HG02884 (cell line): ENCODE results near the gene ACP4.

Experiments
- ATAC-seq: cut with Tn5 transposase; IDR thresholded peaks from one replicate; pipeline ENCODE4 v1.9.1; 2021; ENCODE audit warnings: mild to moderate bottlenecking, moderate library complexity; ENCODE audit not compliant: unreplicated experiment

The ACP4 gene

GRCh38 chr19:50820549-50821247 lies 30.5 kb downstream of the ACP4 start:
- ATAC-seq: no peak

GRCh38 chr19:50821248-50821612 lies 31.0 kb downstream of the ACP4 start:
- ATAC-seq: no peak

- no peak for ATAC-seq
Observed at GRCh38 chr19:50821622-50822021, 31.4 kb downstream of the ACP4 start.

- no peak for ATAC-seq
Observed at GRCh38 chr19:50822661-50823208, 32.5 kb downstream of the ACP4 start.

GRCh38 chr19:50823389-50824042 lies 33.3 kb downstream of the ACP4 start, which contains the start of gene KLK1:
Gene KLK1, minus strand, starts transcription at chr19:50823787. Its CDS starts 39 bp downstream, at chr19:50823748.
- no peak for ATAC-seq

GRCh38 chr19:50826492-50827240 lies 36.5 kb downstream of the ACP4 start:
- ATAC-seq: no peak

- no peak for ATAC-seq
Observed at GRCh38 chr19:50827476-50827875, 37.3 kb downstream of the ACP4 start.

GRCh38 chr19:50829801-50830200 lies 39.6 kb downstream of the ACP4 start:
- ATAC-seq: no peak

GRCh38 chr19:50830266-50831025 lies 40.2 kb downstream of the ACP4 start:
- no peak for ATAC-seq

GRCh38 chr19:50831026-50831396 lies 40.8 kb downstream of the ACP4 start:
- no peak for ATAC-seq

- no peak for ATAC-seq
Observed at GRCh38 chr19:50832666-50833065, 42.5 kb downstream of the ACP4 start.

- no peak for ATAC-seq
Observed at GRCh38 chr19:50833117-50833801, 43.0 kb downstream of the ACP4 start, which contains the start of gene KLK15. Gene KLK15, minus strand, starts transcription at chr19:50833574. Its CDS starts 2,082 bp downstream, at chr19:50831492.

GRCh38 chr19:50833802-50834167 lies 43.6 kb downstream of the ACP4 start:
- no peak for ATAC-seq

- ATAC-seq: no peak
Observed at GRCh38 chr19:50835103-50835784, 45.0 kb downstream of the ACP4 start.

GRCh38 chr19:50835785-50836542 lies 45.7 kb downstream of the ACP4 start:
- ATAC-seq: no peak

GRCh38 chr19:50836543-50837195 lies 46.5 kb downstream of the ACP4 start:
- no peak for ATAC-seq

GRCh38 chr19:50837300-50837699 lies 47.1 kb downstream of the ACP4 start:
- no peak for ATAC-seq

GRCh38 chr19:50838239-50838638 lies 48.0 kb downstream of the ACP4 start:
- no peak for ATAC-seq
